HCT116 (cell line): ENCODE results near the gene TFCP2. TPM values are rescaled to one million over a fixed set of nuclear protein-coding genes. Genes with fewer than 3 reads are reported as not detected.

Experiments
- ATAC-seq: fragments of 200-7000 bp; cut with Tn5 transposase; 2 replicates; pipeline ENCODE4 v1.9.1; 2020; ENCODE audit warnings: mild to moderate bottlenecking, moderate library complexity
- BruUV-seq: library from RNA; stranded (reverse); fragments of 400-500 nt; replicated peaks from 2 replicates; lab custom pipeline; 2021; lab: Mats Ljungman, UMichigan
- CTCF ChIA-PET: fragments of 300-600 bp; sonication (Branson Sonifier 250); formaldehyde crosslinking; loops from one replicate; lab custom pipeline; 2021; ENCODE audit warnings: antibody characterized with exemption; lab: Charles Lee
- POLR2A ChIA-PET: fragments of 300-600, 350-600 bp; sonication (Branson Sonifier 250); formaldehyde crosslinking; loops from one replicate; lab custom pipeline; 2021; ENCODE audit warnings: antibody characterized with exemption; lab: Charles Lee
- RAD21 ChIA-PET, 2 experiments: fragments of 300-600 bp; sonication (Branson Sonifier 250); formaldehyde crosslinking; loops; one replicate each; lab custom pipeline; 2023; ENCODE audit warnings: low total read pairs in 2 of 2; ENCODE audit not compliant: uncharacterized antibody in 2 of 2, unreplicated experiment in 2 of 2, low non-redundant PET in 1 of 2; lab: Charles Lee
- DNase-seq: peaks from one replicate; pipeline ENCODE4 v3.0.0-alpha.2; 2010; ENCODE audit warnings: low read depth, low spot score
- H2AFZ ChIP-seq: fragments of 200-600 bp; shearing (Covaris generic), sonication (generic); 2 replicates; pipeline ENCODE4 v1.6.1; 2017; ENCODE audit warnings: low read depth, mixed run types, mixed read lengths, antibody characterized with exemption, low read length; ENCODE audit not compliant: poor library complexity, severe bottlenecking
- H3K27ac ChIP-seq: 2 replicates; pipeline ENCODE4 v1.5.1; 2012; ENCODE audit warnings: low read depth, low read length
- H3K27me3 ChIP-seq: fragments of 200-600 bp; sonication (generic); 2 replicates; pipeline ENCODE4 v1.6.1; 2016; ENCODE audit warnings: mixed run types, low read length, mixed read lengths; ENCODE audit not compliant: insufficient read depth
- H3K36me3 ChIP-seq, 2 experiments: fragments of 200-500 bp in 1 of 2; fragments of 200-600 bp in 1 of 2; sonication (Bioruptor generic) in 1 of 2; sonication (generic) in 1 of 2; 2 replicates each; pipeline versions ENCODE4 v1.5.1 to v1.6.1; 2014 to 2016; ENCODE audit warnings: low read length in 2 of 2, inconsistent platforms in 1 of 2, mixed read lengths in 1 of 2, mixed run types in 1 of 2; ENCODE audit not compliant: insufficient read depth in 2 of 2, control insufficient read depth in 1 of 2
- H3K4me1 ChIP-seq, 2 experiments: fragments of 200-600 bp in 1 of 2; sonication (generic) in 1 of 2; 2 replicates each; pipeline versions ENCODE4 v1.5.1 to v1.6.1; 2012 to 2017; ENCODE audit warnings: low read length in 2 of 2, inconsistent platforms in 1 of 2, mild to moderate bottlenecking in 1 of 2, mixed read lengths in 1 of 2, mixed run types in 1 of 2, moderate library complexity in 1 of 2; ENCODE audit not compliant: insufficient read depth in 2 of 2, control insufficient read depth in 1 of 2
- H3K4me2 ChIP-seq: fragments of 200-600 bp; sonication (generic); 2 replicates; pipeline ENCODE4 v1.6.1; 2017; ENCODE audit warnings: mixed run types, low read length, mixed read lengths
- H3K4me3 ChIP-seq, 2 experiments: fragments of 200-600 bp in 1 of 2; sonication (generic) in 1 of 2; replicated peaks in 1 of 2; 2 replicates each; pipeline ENCODE4 v1.5.1; 2011 to 2016; ENCODE audit warnings: low read length in 2 of 2, control low read depth in 1 of 2, low read depth in 1 of 2, mild to moderate bottlenecking in 1 of 2, mixed read lengths in 1 of 2, mixed run types in 1 of 2
- H3K79me2 ChIP-seq: fragments of 200-600 bp; sonication (generic); 2 replicates; pipeline ENCODE4 v1.6.1; 2017; ENCODE audit warnings: mild to moderate bottlenecking, mixed run types, low read length, moderate library complexity, mixed read lengths; ENCODE audit not compliant: insufficient read depth
- H3K9ac ChIP-seq: fragments of 200-600 bp; sonication (generic); 2 replicates; pipeline ENCODE4 v1.6.1; 2016; ENCODE audit warnings: low read length, mixed read lengths
- H3K9me2 ChIP-seq: fragments of 200-600 bp; sonication (generic), shearing (Covaris generic); 2 replicates; pipeline ENCODE4 v1.6.1; 2017; ENCODE audit warnings: mixed run types, mild to moderate bottlenecking, moderate library complexity; ENCODE audit not compliant: insufficient read depth
- H3K9me3 ChIP-seq, 2 experiments: fragments of 200-500 bp in 1 of 2; fragments of 200-600 bp in 1 of 2; sonication (Bioruptor generic) in 1 of 2; sonication (generic) in 1 of 2; 2 replicates each; pipeline ENCODE4 v1.6.1; 2014 to 2017; ENCODE audit warnings: low read length in 2 of 2, mixed read lengths in 2 of 2, inconsistent platforms in 1 of 2, low read depth in 1 of 2, mild to moderate bottlenecking in 1 of 2, mixed run types in 1 of 2, moderate library complexity in 1 of 2; ENCODE audit not compliant: control insufficient read depth in 1 of 2, insufficient read depth in 1 of 2
- H4K20me1 ChIP-seq: fragments of 200-600 bp; sonication (generic), shearing (Covaris generic); 2 replicates; pipeline ENCODE4 v1.6.1; 2017; ENCODE audit warnings: mixed run types, mild to moderate bottlenecking, moderate library complexity; ENCODE audit not compliant: insufficient read depth
- CBX3 ChIP-seq: IDR thresholded peaks from 2 replicates; pipeline ENCODE4 v1.6.1; 2012; ENCODE audit warnings: low read depth
- CEBPB ChIP-seq: IDR thresholded peaks from 2 replicates; pipeline ENCODE4 v1.6.1; 2012; ENCODE audit warnings: low read depth
- EZH2 ChIP-seq: fragments of 200-600 bp; sonication (generic); IDR thresholded peaks from 2 replicates; pipeline ENCODE4 v1.6.1; 2017; ENCODE audit warnings: antibody characterized with exemption, mixed run types
- FOSL1 ChIP-seq: IDR thresholded peaks from 2 replicates; pipeline ENCODE4 v1.6.1; 2012; ENCODE audit warnings: low read depth
- JUND ChIP-seq: IDR thresholded peaks from 2 replicates; pipeline ENCODE4 v1.6.1; 2012
- POLR2AphosphoS5 ChIP-seq: IDR thresholded peaks from 2 replicates; pipeline ENCODE4 v1.6.1; 2011; ENCODE audit warnings: mild to moderate bottlenecking, low read depth, low read length, moderate library complexity
- SRF ChIP-seq: IDR thresholded peaks from 2 replicates; pipeline ENCODE4 v1.6.1; 2012; ENCODE audit warnings: low read depth
- YY1 ChIP-seq: IDR thresholded peaks from 2 replicates; pipeline ENCODE4 v1.6.1; 2011; ENCODE audit warnings: low read length, low read depth, moderate library complexity, mild to moderate bottlenecking; ENCODE audit not compliant: insufficient replicate concordance; ENCODE audit errors: extremely low read depth
- ZNF274 ChIP-seq: fragments of 200-500 bp; sonication (Bioruptor generic); IDR thresholded peaks from 2 replicates; pipeline ENCODE4 v1.6.1; 2014; ENCODE audit warnings: mild to moderate bottlenecking, low read depth, low read length, inconsistent platforms
- intact Hi-C: fragments of 100-400 bp; cut with micrococcal nuclease; formaldehyde crosslinking; loops from 2 replicates; pipeline ENCODE4 v1.10.0; 2022
- total RNA-seq: library from RNA; stranded (reverse); gene quantifications from one replicate; pipeline ENCODE4 v1.2.1, GENCODE V29; 2021; ENCODE audit not compliant: unreplicated experiment
- TF ChIP-seq, protein P1 (sequence below), 3 experiments: fragments of 200-600 bp in 1 of 3; sonication (generic) in 1 of 3; IDR thresholded peaks in 2 of 3; conservative IDR thresholded peaks in 1 of 3; 2 replicates each; pipeline ENCODE4 v1.5.1; 2012 to 2017; ENCODE audit warnings: low read depth in 2 of 3, low read length in 2 of 3, antibody characterized with exemption in 1 of 3, borderline replicate concordance in 1 of 3, control low read depth in 1 of 3, mild to moderate bottlenecking in 1 of 3, mixed read lengths in 1 of 3, mixed run types in 1 of 3, moderate library complexity in 1 of 3; ENCODE audit not compliant: insufficient read depth in 1 of 3
- TF ChIP-seq, protein P2 (sequence below): IDR thresholded peaks from 2 replicates; pipeline ENCODE4 v1.6.1; 2011; ENCODE audit warnings: mild to moderate bottlenecking, low read length, moderate library complexity; ENCODE audit not compliant: insufficient replicate concordance; ENCODE audit errors: extremely low read depth
- TF ChIP-seq, protein P3 (sequence below): IDR thresholded peaks from 2 replicates; pipeline ENCODE4 v1.6.1; 2012

The TFCP2 gene
- total RNA-seq, 1 experiment from 2014 or later = 31.6 TPM

DNA sequence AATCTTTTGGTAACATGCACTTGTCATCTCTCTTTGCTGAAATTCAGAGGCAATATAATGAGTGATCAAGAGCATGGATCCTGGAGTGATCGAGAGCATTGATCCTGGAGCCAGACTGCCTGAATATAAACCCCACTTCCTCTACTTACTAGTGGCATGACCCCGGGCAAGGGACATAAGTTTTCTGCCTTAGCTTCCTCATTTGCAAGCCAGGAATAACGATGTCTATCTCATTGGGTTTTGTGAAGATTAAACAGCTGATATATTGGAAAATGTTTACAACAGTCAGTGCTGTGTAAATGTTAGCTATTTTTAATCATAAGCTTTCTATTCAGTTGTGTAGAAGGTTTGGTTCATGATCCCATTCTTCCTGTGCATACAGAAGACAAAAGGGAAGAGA lies 87.2 kb downstream of the TFCP2 start:
- POLR2A ChIA-PET = no interaction called here
- no peak for DNase-seq
- H3K36me3 ChIP-seq = no peaks in the 10 kb centered on the region
- no peak overlapping the region for H3K4me3 ChIP-seq
- BruUV-seq = no TSS peak
- CTCF ChIA-PET = no interaction called here
- H3K27ac ChIP-seq = no peak overlapping the region
- H4K20me1 ChIP-seq = no peaks in the 10 kb centered on the region
- H3K4me1 ChIP-seq = peaks cover 5 to 13% of the 10 kb centered on the region in 2 experiments; a peak in 3 of 4 replicates
- ATAC-seq = no peak
- no peak overlapping the region for H3K9ac ChIP-seq
- TF ChIP-seq, protein P1, sequence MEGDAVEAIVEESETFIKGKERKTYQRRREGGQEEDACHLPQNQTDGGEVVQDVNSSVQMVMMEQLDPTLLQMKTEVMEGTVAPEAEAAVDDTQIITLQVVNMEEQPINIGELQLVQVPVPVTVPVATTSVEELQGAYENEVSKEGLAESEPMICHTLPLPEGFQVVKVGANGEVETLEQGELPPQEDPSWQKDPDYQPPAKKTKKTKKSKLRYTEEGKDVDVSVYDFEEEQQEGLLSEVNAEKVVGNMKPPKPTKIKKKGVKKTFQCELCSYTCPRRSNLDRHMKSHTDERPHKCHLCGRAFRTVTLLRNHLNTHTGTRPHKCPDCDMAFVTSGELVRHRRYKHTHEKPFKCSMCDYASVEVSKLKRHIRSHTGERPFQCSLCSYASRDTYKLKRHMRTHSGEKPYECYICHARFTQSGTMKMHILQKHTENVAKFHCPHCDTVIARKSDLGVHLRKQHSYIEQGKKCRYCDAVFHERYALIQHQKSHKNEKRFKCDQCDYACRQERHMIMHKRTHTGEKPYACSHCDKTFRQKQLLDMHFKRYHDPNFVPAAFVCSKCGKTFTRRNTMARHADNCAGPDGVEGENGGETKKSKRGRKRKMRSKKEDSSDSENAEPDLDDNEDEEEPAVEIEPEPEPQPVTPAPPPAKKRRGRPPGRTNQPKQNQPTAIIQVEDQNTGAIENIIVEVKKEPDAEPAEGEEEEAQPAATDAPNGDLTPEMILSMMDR (IDR thresholded peaks at IDR 0.05 in 2 of 3, conservative IDR thresholded peaks at IDR 0.05 in 1 of 3; ENCODE audit: borderline replicate concordance in 1 of 3, insufficient read depth in 1 of 3, low read depth in 2 of 3, low read length in 2 of 3) = no peak
- no peak for TF ChIP-seq CEBPB
- TF ChIP-seq POLR2AphosphoS5 = no peak
- TF ChIP-seq CBX3 = no peak
- TF ChIP-seq EZH2 = no peak
- TF ChIP-seq ZNF274 = no peak
- TF ChIP-seq JUND = no peak
- no peak for TF ChIP-seq YY1
- TF ChIP-seq SRF = no peak
- TF ChIP-seq, protein P2, sequence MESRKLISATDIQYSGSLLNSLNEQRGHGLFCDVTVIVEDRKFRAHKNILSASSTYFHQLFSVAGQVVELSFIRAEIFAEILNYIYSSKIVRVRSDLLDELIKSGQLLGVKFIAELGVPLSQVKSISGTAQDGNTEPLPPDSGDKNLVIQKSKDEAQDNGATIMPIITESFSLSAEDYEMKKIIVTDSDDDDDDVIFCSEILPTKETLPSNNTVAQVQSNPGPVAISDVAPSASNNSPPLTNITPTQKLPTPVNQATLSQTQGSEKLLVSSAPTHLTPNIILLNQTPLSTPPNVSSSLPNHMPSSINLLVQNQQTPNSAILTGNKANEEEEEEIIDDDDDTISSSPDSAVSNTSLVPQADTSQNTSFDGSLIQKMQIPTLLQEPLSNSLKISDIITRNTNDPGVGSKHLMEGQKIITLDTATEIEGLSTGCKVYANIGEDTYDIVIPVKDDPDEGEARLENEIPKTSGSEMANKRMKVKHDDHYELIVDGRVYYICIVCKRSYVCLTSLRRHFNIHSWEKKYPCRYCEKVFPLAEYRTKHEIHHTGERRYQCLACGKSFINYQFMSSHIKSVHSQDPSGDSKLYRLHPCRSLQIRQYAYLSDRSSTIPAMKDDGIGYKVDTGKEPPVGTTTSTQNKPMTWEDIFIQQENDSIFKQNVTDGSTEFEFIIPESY = no peak
- no peak for TF ChIP-seq FOSL1
- TF ChIP-seq, protein P3, sequence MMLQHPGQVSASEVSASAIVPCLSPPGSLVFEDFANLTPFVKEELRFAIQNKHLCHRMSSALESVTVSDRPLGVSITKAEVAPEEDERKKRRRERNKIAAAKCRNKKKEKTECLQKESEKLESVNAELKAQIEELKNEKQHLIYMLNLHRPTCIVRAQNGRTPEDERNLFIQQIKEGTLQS = no peak
- intact Hi-C loops = loop anchor here (10.0 kb wide), 1 partner anchor 129 kb away; the partner anchor contains the start of gene POU6F1
- no peaks in the 10 kb centered on the region for H3K9me3 ChIP-seq
- RAD21 ChIA-PET = no interaction called here
- no peaks in the 10 kb centered on the region for H3K9me2 ChIP-seq
- H2AFZ ChIP-seq = no peak overlapping the region
- no peaks in the 10 kb centered on the region for H3K27me3 ChIP-seq
- H3K79me2 ChIP-seq = peaks cover 13% of the 10 kb centered on the region; the same call in 1 of the 2 replicates
- H3K4me2 ChIP-seq = no peak overlapping the region
